IgD-negative memory B cell (primary cell): ENCODE data around the gene MYO5C. TPM values are rescaled to one million over a fixed set of nuclear protein-coding genes. Genes with fewer than 3 reads are reported as not detected.
"Not testable (repeated sequence)": the region's sequence is repeated elsewhere in the genome, so short reads cannot be mapped to it uniquely, and the experiment has no call there.

Source experiments
- H3K27ac Mint-ChIP-seq, 3 donors: one replicate each; pipeline ENCODE4 v1.8.0; 2020 to 2022; ENCODE audit warnings: mild to moderate bottlenecking in 3 of 3, mixed read lengths in 3 of 3, moderate library complexity in 1 of 3
- H3K27me3 Mint-ChIP-seq: one replicate; pipeline ENCODE4 v1.8.0; 2021; ENCODE audit warnings: mixed read lengths
- H3K36me3 Mint-ChIP-seq: one replicate; pipeline ENCODE4 v1.8.0; 2020; ENCODE audit warnings: mild to moderate bottlenecking, mixed read lengths
- H3K4me1 Mint-ChIP-seq, 3 donors: one replicate each; pipeline ENCODE4 v1.8.0; 2020 to 2022; ENCODE audit warnings: mixed read lengths in 3 of 3, mild to moderate bottlenecking in 1 of 3
- H3K4me3 Mint-ChIP-seq, 4 donors: one replicate each; pipeline ENCODE4 v1.8.0; 2020 to 2022; ENCODE audit warnings: mild to moderate bottlenecking in 4 of 4, mixed read lengths in 4 of 4, moderate library complexity in 3 of 4
- H3K9me3 Mint-ChIP-seq, 3 donors: one replicate each; pipeline ENCODE4 v1.8.0; 2020 to 2021; ENCODE audit warnings: mixed read lengths in 3 of 3, mild to moderate bottlenecking in 1 of 3
- polyA plus RNA-seq: library from polyadenylated mRNA; unstranded; fragments of 300-500 nt; fragmentation: Illumina TruSeq; gene quantifications from one replicate; pipeline ENCODE4 v1.2.3, GENCODE V29; 2021

Gene MYO5C
- polyA plus RNA-seq, 1 donor from 2014 or later = 0.88 TPM

DNA sequence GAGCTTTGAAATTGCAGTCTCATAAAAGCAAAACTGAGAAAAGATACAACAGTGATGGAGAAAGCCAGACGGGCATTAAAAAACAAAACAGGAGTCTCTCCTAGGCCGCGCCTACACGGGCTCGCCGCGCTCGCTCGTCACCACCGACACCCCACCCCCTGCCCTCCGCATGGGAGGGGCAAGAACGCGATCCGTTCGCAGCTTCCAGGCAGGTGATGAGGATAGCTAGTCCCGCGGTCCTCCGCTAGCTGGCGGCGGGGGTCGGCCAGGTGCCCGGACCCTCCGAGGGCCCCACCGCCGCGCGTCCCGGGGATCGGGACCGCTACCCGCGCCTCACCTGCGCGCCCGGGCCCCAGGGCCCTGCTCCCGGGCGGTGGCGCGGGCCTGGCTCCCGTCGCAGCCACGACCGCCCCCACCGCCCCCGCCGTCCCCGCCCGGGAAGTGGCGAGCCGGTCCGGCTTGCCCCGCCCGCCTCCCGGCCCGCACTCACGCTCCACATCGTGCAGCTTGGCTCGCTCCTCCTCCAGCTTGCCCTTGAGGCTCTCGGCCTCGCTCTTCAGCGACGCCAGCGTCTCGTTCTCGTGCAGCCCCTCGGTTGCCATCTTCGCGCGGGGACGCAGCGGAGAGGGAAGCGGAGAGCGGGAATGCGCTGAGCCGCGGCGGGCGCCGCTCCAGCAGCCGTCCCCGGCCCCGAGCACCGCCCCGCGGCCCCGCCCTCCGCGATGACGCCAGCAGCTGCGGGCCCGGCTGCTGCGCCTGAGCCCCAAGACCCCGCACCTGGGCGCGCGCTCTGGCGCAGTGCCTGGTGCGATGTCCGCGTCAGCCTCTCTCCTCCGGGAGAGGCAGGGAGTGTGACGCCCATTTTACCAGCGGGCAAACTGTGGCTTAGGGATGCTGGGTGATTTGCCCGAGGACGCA, 116.1 kb downstream of the MYO5C start:
- Mint-ChIP-seq H3K4me1 (peaks cover 39 to 42% (median 42%) of the 10 kb centered on the region in 3 donors), H3K4me3 (peak overlapping the region; percentile 91 to 98 (median 96)), H3K27me3 (no peaks in the 10 kb centered on the region), H3K27ac (peak overlapping the region; percentile 98 to 100 (median 99)), H3K9me3 (no peaks in the 10 kb centered on the region), H3K36me3 (peaks cover 1% of the 10 kb centered on the region)

DNA sequence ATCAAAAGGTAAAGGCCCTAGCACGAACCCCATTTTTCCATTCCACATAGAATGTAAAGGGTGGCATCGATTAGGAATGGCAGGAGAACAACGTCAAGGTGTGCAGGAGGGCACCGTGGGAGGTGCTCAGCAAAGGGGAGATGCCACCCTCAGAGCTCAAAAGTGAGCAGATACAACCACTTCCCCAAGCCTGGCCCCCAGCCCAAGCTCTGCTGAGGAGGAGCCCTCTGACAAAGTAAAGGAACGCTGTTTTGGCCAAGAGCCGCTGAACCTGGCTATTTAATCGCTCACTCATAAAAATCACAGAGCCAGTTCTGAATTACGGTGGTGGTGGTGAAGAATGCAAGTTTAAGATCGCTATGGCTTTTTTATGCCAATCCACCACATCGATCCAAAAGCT, 116.8 kb downstream of the MYO5C start:
- Mint-ChIP-seq H3K9me3 (no peaks in the 10 kb centered on the region), H3K27ac (peak overlapping the region; percentile 98 to 100 (median 99)), H3K36me3 (peaks cover 5% of the 10 kb centered on the region), H3K4me3 (peak overlapping the region; percentile 91 to 98 (median 96)), H3K27me3 (no peaks in the 10 kb centered on the region), H3K4me1 (peaks cover 44 to 47% (median 46%) of the 10 kb centered on the region in 3 donors)

DNA sequence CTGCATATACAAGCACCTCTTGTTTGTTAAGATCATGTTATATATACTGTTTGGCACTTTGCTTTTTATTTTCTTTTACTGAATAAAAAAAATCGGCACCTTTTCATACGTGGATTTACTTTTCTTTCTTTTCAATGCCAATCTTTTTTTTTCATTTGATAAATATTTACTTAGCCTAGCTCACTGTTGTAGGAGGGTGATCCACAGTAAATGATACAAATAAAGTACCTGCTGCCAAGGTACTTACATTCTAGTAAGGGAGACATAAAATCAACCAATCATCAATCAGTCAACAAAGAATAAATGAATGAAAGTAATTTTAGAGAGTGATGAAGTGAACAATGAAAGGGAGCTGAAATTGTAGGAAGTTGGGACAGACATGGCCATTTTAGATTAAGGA, 122.7 kb downstream of the MYO5C start:
- peak overlapping the region in 1 of 3 donors; percentile 76 for H3K27ac Mint-ChIP-seq
- peaks cover 12% of the 10 kb centered on the region for H3K36me3 Mint-ChIP-seq
- H3K4me3 Mint-ChIP-seq = peak overlapping the region in 1 of 4 donors; percentile 30
- H3K4me1 Mint-ChIP-seq = peaks cover 41 to 50% (median 43%) of the 10 kb centered on the region in 3 donors
- H3K9me3 Mint-ChIP-seq = no peaks in the 10 kb centered on the region
- no peaks in the 10 kb centered on the region for H3K27me3 Mint-ChIP-seq

DNA sequence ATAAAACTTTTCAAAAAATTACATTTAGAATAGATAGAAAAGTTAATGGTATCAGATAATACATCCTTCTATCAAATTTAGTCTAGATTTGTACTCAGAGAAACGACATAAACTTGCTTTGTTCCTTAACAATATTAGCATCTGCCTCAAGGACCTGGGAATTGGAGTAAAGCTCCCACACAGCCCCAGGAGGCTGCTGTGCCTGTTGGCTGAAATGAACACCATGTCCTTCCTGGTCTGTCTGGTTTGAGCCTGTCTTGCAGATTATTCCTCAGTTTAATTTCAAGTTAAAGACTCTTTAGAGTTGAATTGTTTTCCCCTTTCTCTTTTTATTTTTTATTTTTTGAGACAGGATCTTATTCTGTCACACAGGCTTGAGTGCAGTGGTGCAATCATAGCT, 123.8 kb downstream of the MYO5C start:
- Mint-ChIP-seq H3K36me3 (peaks cover 12% of the 10 kb centered on the region), H3K4me1 (peaks cover 43 to 52% (median 48%) of the 10 kb centered on the region in 3 donors)

DNA sequence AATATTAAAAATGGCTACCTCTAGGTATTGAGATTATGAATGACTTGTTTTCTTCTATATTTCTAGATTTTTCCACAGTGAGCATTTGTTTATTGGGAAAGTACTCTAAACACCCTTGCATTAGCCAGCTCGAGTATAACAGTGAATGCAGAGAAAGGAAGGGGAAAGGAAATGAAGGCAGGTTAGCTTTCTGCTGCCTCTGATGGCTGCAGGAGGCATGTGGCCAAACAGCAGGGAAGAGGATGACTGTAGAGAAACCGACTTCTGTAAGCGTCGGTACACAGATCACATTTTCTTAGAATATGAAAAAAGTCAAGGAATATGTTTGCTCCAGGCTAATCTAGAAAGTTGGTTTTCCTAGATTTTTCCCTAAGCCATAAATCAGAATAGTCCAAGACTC, 124.2 kb downstream of the MYO5C start:
- H3K9me3 Mint-ChIP-seq = no peaks in the 10 kb centered on the region
- peak overlapping the region in 1 of 3 donors; percentile 79 for H3K27ac Mint-ChIP-seq
- H3K4me1 Mint-ChIP-seq = peaks cover 43 to 51% (median 48%) of the 10 kb centered on the region in 3 donors
- H3K27me3 Mint-ChIP-seq = no peaks in the 10 kb centered on the region
- H3K4me3 Mint-ChIP-seq = peak overlapping the region in 2 of 4 donors; percentile 46 to 78
- peaks cover 12% of the 10 kb centered on the region for H3K36me3 Mint-ChIP-seq

More for the DNA sequence above, 123.8 kb downstream of the MYO5C start:
- Mint-ChIP-seq H3K9me3 (no peaks in the 10 kb centered on the region), H3K27ac (peak overlapping the region in 1 of 3 donors; percentile 75), H3K27me3 (no peaks in the 10 kb centered on the region), H3K4me3 (no peak overlapping the region)

DNA sequence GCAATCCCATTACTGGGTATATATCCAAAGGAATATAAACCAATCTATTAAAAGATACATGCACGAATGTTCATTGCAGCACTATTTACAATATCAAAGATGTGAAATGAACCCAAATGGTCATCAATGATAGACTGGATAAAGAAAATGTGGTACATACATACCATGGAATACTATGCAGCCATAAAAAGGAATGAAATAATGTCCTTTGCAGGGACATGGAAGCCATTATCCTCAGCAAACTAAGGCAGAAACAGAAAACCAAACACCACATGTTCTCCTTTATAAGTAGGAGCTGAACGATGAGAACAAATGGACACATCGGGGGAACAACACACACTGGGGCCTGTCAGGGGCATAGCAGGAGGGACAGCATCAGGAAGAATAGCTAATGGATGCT, 125.4 kb downstream of the MYO5C start:
- Mint-ChIP-seq H3K36me3 (peaks cover 12% of the 10 kb centered on the region), H3K4me1 (peaks cover 52 to 60% (median 54%) of the 10 kb centered on the region in 3 donors), H3K4me3 (peak overlapping the region in 1 of 4 donors; percentile 30), H3K27ac (peak overlapping the region in 1 of 3 donors; percentile 4)
- not testable (repeated sequence) for H3K9me3 Mint-ChIP-seq, H3K27me3 Mint-ChIP-seq

DNA sequence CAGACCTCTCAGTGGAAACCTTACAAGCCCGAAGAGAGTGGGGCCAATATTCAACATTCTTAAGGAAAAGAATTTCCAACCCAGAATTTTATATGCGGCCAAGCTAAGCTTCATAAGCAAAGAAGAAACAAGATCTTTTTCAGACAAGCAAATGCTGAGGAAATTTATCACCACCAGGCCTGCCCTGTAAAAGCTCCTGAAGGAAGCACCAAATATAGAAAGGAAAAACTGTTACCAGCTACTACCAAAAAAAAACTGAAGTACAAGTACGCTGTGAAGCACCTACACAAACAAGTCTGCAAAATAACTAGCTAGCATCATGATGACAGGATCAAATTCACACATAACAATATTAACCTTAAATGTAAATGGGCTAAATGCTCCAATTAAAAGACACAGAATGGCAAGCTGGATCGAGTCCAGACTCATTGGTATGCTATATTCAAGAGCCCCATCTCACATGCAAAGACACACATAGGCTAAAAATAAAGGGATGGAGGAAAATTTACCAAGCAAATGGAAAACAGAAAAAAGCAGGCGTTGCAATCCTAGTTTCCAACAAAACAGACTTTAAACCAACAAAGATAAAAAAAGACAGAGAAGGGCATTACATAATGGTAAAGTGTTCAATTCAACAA, 130.0 kb downstream of the MYO5C start:
- H3K4me3 Mint-ChIP-seq = peak overlapping the region in 1 of 4 donors; percentile 60
- peak overlapping the region in 2 of 3 donors; percentile 4 to 81 for H3K27ac Mint-ChIP-seq
- peaks cover 38 to 45% (median 42%) of the 10 kb centered on the region in 3 donors for H3K4me1 Mint-ChIP-seq
- not testable (repeated sequence) for H3K9me3 Mint-ChIP-seq, H3K27me3 Mint-ChIP-seq
- peaks cover 11% of the 10 kb centered on the region for H3K36me3 Mint-ChIP-seq

DNA sequence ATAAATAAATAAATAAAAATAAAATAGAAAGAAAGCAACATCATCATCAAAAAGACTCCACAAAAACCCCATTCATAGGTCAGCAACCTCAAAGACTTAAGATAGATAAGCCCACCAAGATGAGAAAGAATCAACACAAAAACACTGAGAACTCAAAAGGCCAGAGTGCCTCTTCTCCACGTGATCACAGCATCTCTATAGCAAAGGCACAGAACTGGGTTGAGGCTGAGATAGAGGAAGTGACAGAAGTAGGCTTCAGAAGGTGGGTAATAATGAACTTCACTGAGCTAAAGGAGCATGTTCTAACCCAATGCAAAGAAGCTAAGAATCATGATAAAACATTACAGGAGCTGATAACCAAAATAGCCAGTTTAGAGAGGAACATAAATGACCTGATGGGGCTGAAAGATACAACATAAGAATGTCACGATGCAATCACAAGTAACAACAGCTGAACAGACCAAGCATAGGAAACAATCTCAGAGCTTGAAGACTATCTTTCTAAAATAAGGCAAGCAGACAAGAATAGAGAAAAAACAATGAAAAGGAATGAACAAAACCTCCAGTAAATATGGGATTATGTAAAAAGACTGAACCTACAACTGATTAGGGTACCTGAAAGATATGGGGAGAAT, 130.9 kb downstream of the MYO5C start:
- Mint-ChIP-seq H3K4me1 (peaks cover 34 to 40% (median 39%) of the 10 kb centered on the region in 3 donors), H3K27ac (peak overlapping the region; percentile 0 to 63 (median 32)), H3K36me3 (peaks cover 5% of the 10 kb centered on the region), H3K9me3 (no peaks in the 10 kb centered on the region), H3K4me3 (no peak overlapping the region), H3K27me3 (no peaks in the 10 kb centered on the region)

DNA sequence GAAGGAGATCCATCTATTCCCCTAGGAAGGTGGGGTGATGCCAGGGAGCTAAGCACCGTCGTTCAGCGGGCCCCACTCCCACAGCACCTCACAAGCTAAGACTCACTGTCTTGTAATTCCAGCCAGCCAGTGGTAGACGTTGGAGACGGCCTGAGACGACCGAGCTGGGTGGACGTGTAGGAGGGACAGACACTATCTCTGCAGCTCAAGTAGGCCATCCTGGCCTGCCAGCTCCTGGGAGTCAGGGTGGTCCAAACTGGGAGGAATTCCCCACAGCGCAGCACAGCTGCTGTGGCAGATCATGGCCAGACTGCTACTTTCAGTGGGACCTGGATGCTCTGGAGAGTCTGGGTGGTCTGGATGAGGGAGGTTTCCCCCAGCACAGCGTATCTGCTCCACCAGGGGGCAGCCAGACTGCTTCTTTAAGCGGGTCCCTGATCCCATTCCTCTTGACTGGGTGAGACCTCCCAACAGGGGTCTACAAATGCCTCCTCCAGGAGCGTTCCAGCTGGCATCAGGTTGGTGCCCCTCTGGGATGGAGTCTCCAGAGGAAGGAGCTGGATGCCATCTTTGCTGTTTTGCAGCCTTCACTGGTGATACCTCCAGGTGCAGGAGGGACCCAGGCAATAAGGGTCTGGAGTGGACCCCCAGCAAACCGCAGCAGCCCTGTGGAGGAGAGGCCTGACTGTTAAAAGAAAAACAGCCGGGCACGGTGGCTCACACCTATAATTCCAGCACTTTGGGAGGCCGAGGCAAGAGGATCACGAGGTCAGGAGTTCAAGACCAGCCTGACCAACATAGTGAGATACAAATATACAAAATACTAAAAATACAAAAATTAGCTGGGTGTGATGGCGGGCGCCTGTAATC, 132.0 kb downstream of the MYO5C start:
- Mint-ChIP-seq H3K4me1 (peaks cover 33 to 35% (median 35%) of the 10 kb centered on the region in 3 donors), H3K27ac (no peak overlapping the region), H3K36me3 (peaks cover 5% of the 10 kb centered on the region), H3K4me3 (no peak overlapping the region), H3K9me3 (no peaks in the 10 kb centered on the region), H3K27me3 (no peaks in the 10 kb centered on the region)

DNA sequence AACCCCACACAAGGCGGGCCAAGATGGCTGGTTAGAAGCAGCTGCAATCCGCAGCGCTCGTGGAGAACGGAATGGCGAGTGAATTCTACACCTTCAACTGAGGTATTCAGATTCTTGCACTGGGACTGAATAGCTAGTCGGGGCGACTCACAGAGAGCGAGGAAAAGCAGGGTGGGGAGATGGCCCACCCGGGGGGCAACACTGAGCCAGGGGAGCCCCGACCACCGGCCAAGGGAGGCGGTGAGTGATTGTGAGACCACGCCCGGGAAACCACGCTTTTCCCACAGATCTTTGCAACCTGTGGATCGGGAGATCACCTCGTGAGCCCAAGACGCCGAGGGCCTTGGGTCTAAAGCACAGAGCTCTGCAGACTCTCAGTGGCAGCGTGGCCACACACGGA, 132.7 kb downstream of the MYO5C start:
- H3K27me3 Mint-ChIP-seq = no peaks in the 10 kb centered on the region
- H3K4me3 Mint-ChIP-seq = no peak overlapping the region
- H3K36me3 Mint-ChIP-seq = peaks cover 5% of the 10 kb centered on the region
- H3K9me3 Mint-ChIP-seq = no peaks in the 10 kb centered on the region
- H3K27ac Mint-ChIP-seq = no peak overlapping the region
- peaks cover 27 to 31% (median 30%) of the 10 kb centered on the region in 3 donors for H3K4me1 Mint-ChIP-seq

DNA sequence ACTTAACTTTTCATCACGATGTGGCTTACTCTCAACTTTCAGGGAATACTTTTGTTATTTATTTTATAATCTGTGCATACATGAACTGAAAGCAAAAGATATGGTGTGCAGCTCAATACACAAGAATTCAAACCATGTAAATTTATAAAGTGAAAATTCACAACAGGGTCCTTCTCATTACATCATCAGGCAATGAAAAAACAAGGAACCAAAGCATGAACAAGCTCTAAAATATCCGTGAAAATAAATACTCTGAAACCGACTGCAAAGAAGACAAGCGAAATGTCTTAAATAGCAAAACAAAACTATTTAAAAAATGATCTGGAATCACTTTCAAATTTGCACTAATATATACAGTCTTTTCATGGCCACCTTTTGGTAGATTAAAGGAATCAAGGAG, 133.3 kb downstream of the MYO5C start:
- Mint-ChIP-seq H3K9me3 (no peaks in the 10 kb centered on the region), H3K27me3 (no peaks in the 10 kb centered on the region), H3K36me3 (peaks cover 5% of the 10 kb centered on the region), H3K27ac (no peak overlapping the region), H3K4me1 (peaks cover 25 to 29% (median 27%) of the 10 kb centered on the region in 3 donors), H3K4me3 (no peak overlapping the region)

DNA sequence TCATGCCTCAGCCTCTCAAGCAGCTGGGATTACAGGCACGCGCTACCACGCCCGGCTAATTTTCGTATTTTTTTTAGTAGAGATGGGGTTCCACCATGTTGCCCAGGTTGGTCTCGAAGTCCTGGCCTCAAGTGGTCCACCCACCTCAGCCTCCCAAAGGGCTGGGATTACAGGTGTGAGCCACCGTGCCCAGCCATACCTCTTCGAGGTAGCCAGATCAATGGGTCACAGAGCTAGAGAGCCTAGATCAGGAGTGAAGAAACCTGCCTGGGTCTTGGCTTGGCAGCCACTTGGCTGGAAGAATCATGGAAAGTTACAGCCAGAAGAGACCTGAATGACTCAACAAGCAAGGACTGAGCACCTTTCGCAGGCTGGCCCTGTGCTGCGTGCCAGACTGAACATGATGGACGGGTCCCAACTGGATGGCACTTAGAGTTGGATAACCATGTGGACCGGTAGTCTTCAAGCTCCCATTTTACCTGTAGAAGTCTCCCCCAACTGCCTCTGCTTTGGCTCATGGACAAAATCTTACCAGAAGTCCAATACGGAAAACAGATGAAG, 134.1 kb downstream of the MYO5C start:
- Mint-ChIP-seq H3K9me3 (no peaks in the 10 kb centered on the region), H3K27me3 (no peaks in the 10 kb centered on the region), H3K4me1 (peaks cover 20 to 22% (median 20%) of the 10 kb centered on the region in 3 donors), H3K27ac (no peak overlapping the region), H3K36me3 (peaks cover 5% of the 10 kb centered on the region), H3K4me3 (no peak overlapping the region)

DNA sequence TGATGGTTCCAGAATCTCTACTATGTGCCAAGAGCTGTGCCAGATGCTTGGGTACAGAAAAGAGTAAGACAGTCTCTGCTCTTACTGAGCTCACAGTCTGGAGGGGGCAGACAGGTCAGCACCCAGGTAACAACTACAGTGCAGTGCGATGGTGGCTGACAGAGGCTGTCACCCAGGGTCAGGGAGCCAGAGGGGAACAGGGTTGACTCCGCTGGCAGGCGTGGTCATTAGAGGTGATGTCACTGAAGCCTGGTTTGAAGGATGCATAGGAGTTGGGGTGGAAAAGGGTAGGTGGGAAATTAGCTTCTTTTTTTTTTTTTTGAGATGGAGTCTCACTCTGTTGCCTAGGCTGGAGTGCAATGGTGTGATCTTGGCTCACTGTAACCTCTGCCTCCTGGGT, 136.0 kb downstream of the MYO5C start:
- peak overlapping the region in 1 of 3 donors; percentile 67 for H3K27ac Mint-ChIP-seq
- no peak overlapping the region for H3K4me3 Mint-ChIP-seq
- peaks cover 7 to 10% (median 8%) of the 10 kb centered on the region in 3 donors for H3K4me1 Mint-ChIP-seq
- H3K9me3 Mint-ChIP-seq = no peaks in the 10 kb centered on the region
- peaks cover 5% of the 10 kb centered on the region for H3K36me3 Mint-ChIP-seq
- H3K27me3 Mint-ChIP-seq = no peaks in the 10 kb centered on the region
